Measurements from ENCODE around the gene YAF2. TPM values are rescaled to one million over a fixed set of nuclear protein-coding genes. Genes with fewer than 3 reads are reported as not detected.

Gene YAF2
- total RNA-seq, 4 donors from 2014 or later, result 8.7 to 17.8 (median 15.2) TPM

DNA sequence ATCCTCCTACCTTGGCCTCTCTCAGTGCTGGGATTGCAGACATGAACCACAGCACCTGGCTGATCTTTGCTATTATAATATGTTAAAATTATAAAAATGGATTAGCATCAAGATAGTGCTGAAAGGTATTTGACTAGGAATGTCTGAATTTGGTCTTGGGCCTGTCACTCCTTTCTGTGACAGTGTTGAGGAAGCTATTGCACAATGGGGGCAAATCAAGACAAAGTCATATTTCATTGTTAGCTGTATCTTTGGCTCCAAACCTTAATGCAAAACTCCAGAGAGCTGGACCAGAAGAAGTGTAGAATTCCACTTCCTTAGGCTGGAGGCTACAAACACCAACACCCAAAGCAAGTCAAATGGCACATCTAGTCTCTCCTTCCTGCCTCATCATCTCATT is 45.7 kb upstream of the YAF2 start:
- TF ChIP-seq, protein P1, sequence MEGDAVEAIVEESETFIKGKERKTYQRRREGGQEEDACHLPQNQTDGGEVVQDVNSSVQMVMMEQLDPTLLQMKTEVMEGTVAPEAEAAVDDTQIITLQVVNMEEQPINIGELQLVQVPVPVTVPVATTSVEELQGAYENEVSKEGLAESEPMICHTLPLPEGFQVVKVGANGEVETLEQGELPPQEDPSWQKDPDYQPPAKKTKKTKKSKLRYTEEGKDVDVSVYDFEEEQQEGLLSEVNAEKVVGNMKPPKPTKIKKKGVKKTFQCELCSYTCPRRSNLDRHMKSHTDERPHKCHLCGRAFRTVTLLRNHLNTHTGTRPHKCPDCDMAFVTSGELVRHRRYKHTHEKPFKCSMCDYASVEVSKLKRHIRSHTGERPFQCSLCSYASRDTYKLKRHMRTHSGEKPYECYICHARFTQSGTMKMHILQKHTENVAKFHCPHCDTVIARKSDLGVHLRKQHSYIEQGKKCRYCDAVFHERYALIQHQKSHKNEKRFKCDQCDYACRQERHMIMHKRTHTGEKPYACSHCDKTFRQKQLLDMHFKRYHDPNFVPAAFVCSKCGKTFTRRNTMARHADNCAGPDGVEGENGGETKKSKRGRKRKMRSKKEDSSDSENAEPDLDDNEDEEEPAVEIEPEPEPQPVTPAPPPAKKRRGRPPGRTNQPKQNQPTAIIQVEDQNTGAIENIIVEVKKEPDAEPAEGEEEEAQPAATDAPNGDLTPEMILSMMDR (IDR thresholded peaks at IDR 0.05), result no peak
- no peak for TF ChIP-seq POLR2A (IDR thresholded peaks at IDR 0.05)
- H3K4me3 ChIP-seq (ENCODE audit: low read depth, poor library complexity, severe bottlenecking), result no peak overlapping the region
- no peak for DNase-seq (ENCODE audit: low spot score in 2 of 2)
- intact Hi-C loops (cut with DNase I; ENCODE audit: low total_unique reads), result no loop called here

DNA sequence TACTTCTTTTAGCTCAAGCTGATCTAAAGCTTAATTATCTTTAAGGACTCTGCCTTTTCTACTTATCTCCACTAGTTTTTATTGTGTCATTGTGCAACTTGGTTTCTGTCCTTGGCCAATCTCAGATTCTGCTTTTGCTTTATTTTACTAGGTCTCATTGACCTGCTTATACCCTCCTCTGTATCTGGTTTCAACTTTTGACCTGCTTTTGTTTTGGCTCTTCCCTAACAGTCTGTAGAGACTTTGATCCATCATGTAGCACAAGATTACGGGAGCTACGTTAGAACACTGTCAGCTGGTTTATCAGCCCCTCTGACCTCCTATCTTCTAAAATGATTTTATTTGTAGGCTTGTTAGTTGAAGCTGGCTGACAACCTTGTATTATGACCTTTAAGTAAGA is 44.2 kb upstream of the YAF2 start:
- intact Hi-C loops (cut with DNase I; ENCODE audit: low total_unique reads), result no loop called here
- H3K4me3 ChIP-seq (ENCODE audit: low read depth, poor library complexity, severe bottlenecking), result no peak overlapping the region
- 82 to 84% methylated on average over 2 of the region's 2 CpGs for WGBS, 2 donors
- DNase-seq (ENCODE audit: low spot score in 2 of 2), result no peak
- TF ChIP-seq POLR2A (IDR thresholded peaks at IDR 0.05), result no peak

DNA sequence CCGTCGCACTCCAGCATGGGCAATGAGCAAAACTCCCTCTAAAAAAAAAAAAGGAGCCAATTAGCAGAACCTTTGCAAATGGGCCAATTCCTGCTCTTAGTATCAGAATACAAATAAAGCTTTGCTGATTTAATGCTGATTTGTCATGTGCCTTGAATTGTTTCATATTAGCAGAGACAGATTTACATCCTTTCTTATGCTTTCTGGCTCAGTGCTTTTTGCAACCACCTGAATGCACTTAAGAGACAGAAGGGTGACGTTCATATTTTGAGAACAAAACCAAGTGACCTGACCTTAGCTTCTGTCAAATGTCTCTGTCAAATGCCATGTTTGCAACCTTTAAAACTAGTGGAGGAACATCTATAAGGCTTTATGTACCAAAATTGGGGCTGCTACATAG is 43.8 kb upstream of the YAF2 start:
- intact Hi-C loops (cut with DNase I; ENCODE audit: low total_unique reads), result no loop called here
- DNase-seq (ENCODE audit: low spot score in 2 of 2), result no peak
- no peak overlapping the region for H3K4me3 ChIP-seq (ENCODE audit: low read depth, poor library complexity, severe bottlenecking)
- WGBS, 2 donors, result 74 to 86% methylated on average over 3 of the region's 3 CpGs
- TF ChIP-seq POLR2A (IDR thresholded peaks at IDR 0.05), result no peak
- TF ChIP-seq, protein P1 (IDR thresholded peaks at IDR 0.05), result no peak

DNA sequence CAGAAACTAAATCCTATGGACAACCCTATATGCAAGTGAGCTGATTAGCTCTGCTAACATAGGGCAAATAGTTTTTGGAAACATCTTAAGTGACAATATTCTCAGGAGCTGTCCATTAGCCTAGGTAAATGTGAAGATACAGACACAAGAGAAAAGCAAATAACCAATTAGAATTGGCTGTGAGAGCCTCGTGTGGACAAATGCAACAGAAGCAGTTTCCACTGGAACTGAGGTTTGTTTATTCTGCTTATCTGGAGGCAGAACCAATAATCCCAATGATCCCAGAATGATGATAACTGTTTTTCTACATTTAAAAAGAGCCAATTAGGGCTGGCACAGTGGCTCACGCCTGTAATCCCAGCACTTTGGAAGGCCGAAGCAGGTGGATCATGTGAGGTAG is 43.2 kb upstream of the YAF2 start:
- 64 to 74% methylated on average over 3 of the region's 3 CpGs for WGBS, 2 donors
- H3K4me3 ChIP-seq (ENCODE audit: low read depth, poor library complexity, severe bottlenecking), result no peak overlapping the region
- intact Hi-C loops (cut with DNase I; ENCODE audit: low total_unique reads), result no loop called here
- TF ChIP-seq, protein P1 (IDR thresholded peaks at IDR 0.05), result no peak
- no peak for TF ChIP-seq POLR2A (IDR thresholded peaks at IDR 0.05)
- no peak for DNase-seq (ENCODE audit: low spot score in 2 of 2)

DNA sequence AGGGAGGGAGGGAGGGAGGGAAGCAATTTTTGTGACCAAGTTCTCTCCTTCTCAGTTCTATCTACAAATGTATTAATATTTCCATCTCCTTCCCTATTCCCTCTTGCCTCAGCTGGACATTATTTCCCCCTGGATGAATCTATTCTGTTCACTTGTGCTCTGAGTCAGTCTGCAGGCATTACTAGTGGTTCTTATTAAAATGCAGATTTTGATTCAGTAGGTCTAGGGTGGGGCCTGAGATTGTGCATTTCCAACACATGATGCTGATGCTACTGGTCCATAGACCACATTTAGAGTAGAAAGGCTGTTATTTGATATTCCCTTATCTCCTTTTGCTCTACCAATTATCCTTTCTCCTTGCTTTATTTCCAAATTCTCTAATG is 40.1 kb upstream of the YAF2 start:
- no peak overlapping the region for H3K4me3 ChIP-seq (ENCODE audit: low read depth, poor library complexity, severe bottlenecking)
- intact Hi-C loops (cut with DNase I; ENCODE audit: low total_unique reads), result no loop called here
- TF ChIP-seq, protein P1 (IDR thresholded peaks at IDR 0.05), result no peak
- TF ChIP-seq POLR2A (IDR thresholded peaks at IDR 0.05), result no peak
- no peak for DNase-seq (ENCODE audit: low spot score in 2 of 2)

DNA sequence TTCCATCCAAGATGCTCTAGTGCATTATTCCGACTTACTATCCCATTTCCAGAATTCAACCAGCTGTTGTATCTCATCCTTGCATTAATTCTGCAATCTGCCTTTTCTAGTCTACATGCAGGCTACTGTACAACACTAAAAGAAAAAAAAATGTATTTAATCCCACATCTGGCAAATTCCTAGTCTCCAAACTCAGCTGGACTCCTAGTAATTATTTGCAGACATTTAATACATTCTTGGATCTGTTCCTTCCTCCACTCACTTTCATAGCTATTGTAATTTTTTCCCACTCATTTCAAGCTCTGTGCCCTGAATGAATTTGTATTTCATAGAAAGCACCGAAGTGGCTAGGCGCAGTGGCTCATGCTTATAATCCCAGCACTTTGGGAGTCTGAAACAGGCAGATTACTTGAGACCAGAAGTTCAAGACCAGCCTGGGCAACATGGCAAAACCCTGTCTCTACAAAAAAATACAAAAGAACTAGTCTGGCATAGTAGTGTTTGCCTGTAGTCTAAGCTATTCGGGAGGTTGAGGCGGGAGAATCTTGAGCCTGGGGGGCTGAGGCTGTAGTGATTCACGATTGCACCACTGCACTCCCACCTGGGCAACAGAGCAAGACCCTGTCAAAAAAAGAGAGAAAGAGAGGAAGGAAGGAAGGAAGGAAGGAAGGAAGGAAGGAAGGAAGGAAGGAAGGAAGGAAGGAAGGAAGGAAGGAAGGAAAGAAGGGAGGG is 39.5 kb upstream of the YAF2 start:
- WGBS, 2 donors, result 65 to 74% methylated on average over 6 of the region's 6 CpGs
- intact Hi-C loops (cut with DNase I; ENCODE audit: low total_unique reads), result no loop called here
- no peak for TF ChIP-seq POLR2A (IDR thresholded peaks at IDR 0.05)
- TF ChIP-seq, protein P1 (IDR thresholded peaks at IDR 0.05), result no peak
- no peak overlapping the region for H3K4me3 ChIP-seq (ENCODE audit: low read depth, poor library complexity, severe bottlenecking)
- no peak for DNase-seq (ENCODE audit: low spot score in 2 of 2)
